ENCODE measurements around the gene MAGI1.
A peak's percentile ranks its signal among the peaks of the same experiment; 100 is the strongest.

MAGI1 gene

GRCh38 chr3:65995030-65995429 is 43.7 kb downstream of the MAGI1 start:
- H2BK5ac ChIP-seq (ENCODE audit: low read depth, low read length, poor library complexity, severe bottlenecking): no peak overlapping the region
- H3K79me1 ChIP-seq (replicated peaks; ENCODE audit: low read length, poor library complexity, severe bottlenecking): peaks cover 41% of the 10 kb centered on the region
- no peak overlapping the region for H3K14ac ChIP-seq (ENCODE audit: low read length in 2 of 2)
- H3K9ac ChIP-seq (ENCODE audit: low read length): no peak overlapping the region
- H3K23ac ChIP-seq (ENCODE audit: low read length in 2 of 2): no peak overlapping the region
- H3K9me3 ChIP-seq (ENCODE audit: control insufficient read depth, low read length): no peaks in the 10 kb centered on the region
- no peak overlapping the region for H3K18ac ChIP-seq (ENCODE audit: low read depth in 1 of 2, low read length in 2 of 2)
- no peak overlapping the region for H2AFZ ChIP-seq (ENCODE audit: low read depth, low read length)
- H3K27me3 ChIP-seq (ENCODE audit: control insufficient read depth in 1 of 2, insufficient read depth in 1 of 2, low read length in 2 of 2): no peaks in the 10 kb centered on the region
- no peak overlapping the region for H2BK120ac ChIP-seq (ENCODE audit: low read depth, low read length)
- H3K27ac ChIP-seq (ENCODE audit: low read length, poor library complexity, severe bottlenecking): no peak overlapping the region
- no peak overlapping the region for H2BK12ac ChIP-seq (ENCODE audit: low read length in 2 of 2)
- no peak overlapping the region for H3K4ac ChIP-seq (ENCODE audit: low read depth in 1 of 2, low read length in 2 of 2)
- 58% methylated on average over 3 of the region's 4 CpGs for WGBS
- H3K4me3 ChIP-seq (ENCODE audit: insufficient read depth in 1 of 2, low read depth in 1 of 2, low read length in 2 of 2): no peak overlapping the region
- H3K36me3 ChIP-seq (ENCODE audit: control insufficient read depth in 1 of 2, insufficient read depth in 2 of 2, low read depth in 1 of 2, low read length in 2 of 2): no peaks in the 10 kb centered on the region
- H3K4me1 ChIP-seq (ENCODE audit: control insufficient read depth, insufficient read depth, low read depth, low read length): peaks cover 12% of the 10 kb centered on the region
- no peak overlapping the region for H4K91ac ChIP-seq (ENCODE audit: low read length)
- H2AK5ac ChIP-seq (ENCODE audit: low read length, severe bottlenecking): no peak overlapping the region
- no peak overlapping the region for H3K4me2 ChIP-seq (ENCODE audit: low read length, poor library complexity, severe bottlenecking)
- no peak overlapping the region for H4K8ac ChIP-seq (ENCODE audit: low read length)
- no peak overlapping the region for H2BK15ac ChIP-seq (ENCODE audit: low read depth, poor library complexity, severe bottlenecking)
- peak; percentile 53 for DNase-seq

- Histone ChIP-seq H3K4me3 (ENCODE audit: insufficient read depth in 1 of 2, low read depth in 1 of 2, low read length in 2 of 2) (no peak overlapping the region), H2AFZ (ENCODE audit: low read depth, low read length) (no peak overlapping the region), H3K18ac (ENCODE audit: low read depth in 1 of 2, low read length in 2 of 2) (no peak overlapping the region), H2BK15ac (ENCODE audit: low read depth, poor library complexity, severe bottlenecking) (no peak overlapping the region), H3K9me3 (ENCODE audit: control insufficient read depth, low read length) (no peaks in the 10 kb centered on the region), H3K9ac (ENCODE audit: low read length) (no peak overlapping the region), H4K8ac (ENCODE audit: low read length) (no peak overlapping the region), H2BK120ac (ENCODE audit: low read depth, low read length) (no peak overlapping the region), H3K23ac (ENCODE audit: low read length in 2 of 2) (no peak overlapping the region), H3K4ac (ENCODE audit: low read depth in 1 of 2, low read length in 2 of 2) (no peak overlapping the region), H3K4me2 (ENCODE audit: low read length, poor library complexity, severe bottlenecking) (no peak overlapping the region), H4K91ac (ENCODE audit: low read length) (no peak overlapping the region), H3K36me3 (ENCODE audit: control insufficient read depth in 1 of 2, insufficient read depth in 2 of 2, low read depth in 1 of 2, low read length in 2 of 2) (no peaks in the 10 kb centered on the region), H2BK5ac (ENCODE audit: low read depth, low read length, poor library complexity, severe bottlenecking) (no peak overlapping the region), H2AK5ac (ENCODE audit: low read length, severe bottlenecking) (no peak overlapping the region), H3K14ac (ENCODE audit: low read length in 2 of 2) (no peak overlapping the region), H3K4me1 (ENCODE audit: control insufficient read depth, insufficient read depth, low read depth, low read length) (peaks cover 10% of the 10 kb centered on the region), H3K27ac (ENCODE audit: low read length, poor library complexity, severe bottlenecking) (no peak overlapping the region), H3K79me1 (replicated peaks; ENCODE audit: low read length, poor library complexity, severe bottlenecking) (peaks cover 43% of the 10 kb centered on the region), H3K27me3 (ENCODE audit: control insufficient read depth in 1 of 2, insufficient read depth in 1 of 2, low read length in 2 of 2) (no peaks in the 10 kb centered on the region), H2BK12ac (ENCODE audit: low read length in 2 of 2) (no peak overlapping the region)
- DNase-seq: no peak
- WGBS: 100% methylated on average over 1 of the region's 1 CpG
Measured at GRCh38 chr3:65993134-65993900, 45.4 kb downstream of the MAGI1 start.

- H3K36me3 ChIP-seq (ENCODE audit: control insufficient read depth in 1 of 2, insufficient read depth in 2 of 2, low read depth in 1 of 2, low read length in 2 of 2): no peaks in the 10 kb centered on the region
- H3K4ac ChIP-seq (ENCODE audit: low read depth in 1 of 2, low read length in 2 of 2): no peak overlapping the region
- H3K27me3 ChIP-seq (ENCODE audit: control insufficient read depth in 1 of 2, insufficient read depth in 1 of 2, low read length in 2 of 2): no peaks in the 10 kb centered on the region
- DNase-seq: peak; percentile 26
- no peaks in the 10 kb centered on the region for H3K9me3 ChIP-seq (ENCODE audit: control insufficient read depth, low read length)
- no peak overlapping the region for H2AFZ ChIP-seq (ENCODE audit: low read depth, low read length)
- no peak overlapping the region for H3K4me3 ChIP-seq (ENCODE audit: insufficient read depth in 1 of 2, low read depth in 1 of 2, low read length in 2 of 2)
- no peak overlapping the region for H4K91ac ChIP-seq (ENCODE audit: low read length)
- H3K4me2 ChIP-seq (ENCODE audit: low read length, poor library complexity, severe bottlenecking): no peak overlapping the region
- H3K79me1 ChIP-seq (replicated peaks; ENCODE audit: low read length, poor library complexity, severe bottlenecking): peaks cover 37% of the 10 kb centered on the region
- no peak overlapping the region for H3K18ac ChIP-seq (ENCODE audit: low read depth in 1 of 2, low read length in 2 of 2)
- peaks cover 3% of the 10 kb centered on the region for H3K4me1 ChIP-seq (ENCODE audit: control insufficient read depth, insufficient read depth, low read depth, low read length)
- 100% methylated on average over 1 of the region's 1 CpG for WGBS
- H4K8ac ChIP-seq (ENCODE audit: low read length): no peak overlapping the region
- no peak overlapping the region for H2BK12ac ChIP-seq (ENCODE audit: low read length in 2 of 2)
- H3K27ac ChIP-seq (ENCODE audit: low read length, poor library complexity, severe bottlenecking): no peak overlapping the region
- H3K9ac ChIP-seq (ENCODE audit: low read length): no peak overlapping the region
- H2BK5ac ChIP-seq (ENCODE audit: low read depth, low read length, poor library complexity, severe bottlenecking): no peak overlapping the region
- no peak overlapping the region for H3K23ac ChIP-seq (ENCODE audit: low read length in 2 of 2)
- H2AK5ac ChIP-seq (ENCODE audit: low read length, severe bottlenecking): no peak overlapping the region
- H3K14ac ChIP-seq (ENCODE audit: low read length in 2 of 2): no peak overlapping the region
- H2BK15ac ChIP-seq (ENCODE audit: low read depth, poor library complexity, severe bottlenecking): no peak overlapping the region
- H2BK120ac ChIP-seq (ENCODE audit: low read depth, low read length): no peak overlapping the region
Measured at GRCh38 chr3:65992106-65992505, 46.6 kb downstream of the MAGI1 start.

- no peak overlapping the region for H2BK15ac ChIP-seq (ENCODE audit: low read depth, poor library complexity, severe bottlenecking)
Measured at GRCh38 chr3:65988411-65989180, 50.1 kb downstream of the MAGI1 start.

More at GRCh38 chr3:65988411-65989180, 50.1 kb downstream of the MAGI1 start:
- H2AK5ac ChIP-seq (ENCODE audit: low read length, severe bottlenecking): no peak overlapping the region
- H4K8ac ChIP-seq (ENCODE audit: low read length): peak overlapping the region; percentile 54
- no peak overlapping the region for H3K23ac ChIP-seq (ENCODE audit: low read length in 2 of 2)
- no peak overlapping the region for H2BK12ac ChIP-seq (ENCODE audit: low read length in 2 of 2)
- no peak overlapping the region for H3K4me3 ChIP-seq (ENCODE audit: insufficient read depth in 1 of 2, low read depth in 1 of 2, low read length in 2 of 2)
- H2AFZ ChIP-seq (ENCODE audit: low read depth, low read length): no peak overlapping the region
- H3K4me1 ChIP-seq (ENCODE audit: control insufficient read depth, insufficient read depth, low read depth, low read length): no peaks in the 10 kb centered on the region
- no peak overlapping the region for H3K4me2 ChIP-seq (ENCODE audit: low read length, poor library complexity, severe bottlenecking)
- H3K9me3 ChIP-seq (ENCODE audit: control insufficient read depth, low read length): no peaks in the 10 kb centered on the region
- no peak overlapping the region for H3K4ac ChIP-seq (ENCODE audit: low read depth in 1 of 2, low read length in 2 of 2)
- no peaks in the 10 kb centered on the region for H3K36me3 ChIP-seq (ENCODE audit: control insufficient read depth in 1 of 2, insufficient read depth in 2 of 2, low read depth in 1 of 2, low read length in 2 of 2)
- no peak for DNase-seq
- H3K9ac ChIP-seq (ENCODE audit: low read length): no peak overlapping the region
- 98% methylated on average over 4 of the region's 5 CpGs for WGBS
- H3K27me3 ChIP-seq (ENCODE audit: control insufficient read depth in 1 of 2, insufficient read depth in 1 of 2, low read length in 2 of 2): no peaks in the 10 kb centered on the region
- peaks cover 22% of the 10 kb centered on the region for H3K79me1 ChIP-seq (replicated peaks; ENCODE audit: low read length, poor library complexity, severe bottlenecking)
- no peak overlapping the region for H2BK120ac ChIP-seq (ENCODE audit: low read depth, low read length)
- H3K27ac ChIP-seq (ENCODE audit: low read length, poor library complexity, severe bottlenecking): no peak overlapping the region
- H3K18ac ChIP-seq (ENCODE audit: low read depth in 1 of 2, low read length in 2 of 2): no peak overlapping the region
- no peak overlapping the region for H3K14ac ChIP-seq (ENCODE audit: low read length in 2 of 2)
- H2BK5ac ChIP-seq (ENCODE audit: low read depth, low read length, poor library complexity, severe bottlenecking): no peak overlapping the region
- H4K91ac ChIP-seq (ENCODE audit: low read length): no peak overlapping the region
